Globus pallidus (tissue), 1 donor: ENCODE measurements around the gene KIFC1.

ENCODE experiments used
- DNase-seq: peaks from one replicate; pipeline ENCODE4 v3.0.0-alpha.2; 2015; ENCODE audit warnings: low spot score

KIFC1 gene

GRCh38 chr6:33411632-33412005, 20.0 kb downstream of the KIFC1 start:
- DNase-seq = no peak

GRCh38 chr6:33412140-33413009, 20.8 kb downstream of the KIFC1 start:
- DNase-seq = no peak

GRCh38 chr6:33413241-33414120, 21.9 kb downstream of the KIFC1 start:
- DNase-seq = no peak

- no peak for DNase-seq
Measured at GRCh38 chr6:33414592-33415271, 23.1 kb downstream of the KIFC1 start.

- no peak for DNase-seq
Measured at GRCh38 chr6:33415831-33416230, 24.2 kb downstream of the KIFC1 start.

GRCh38 chr6:33416386-33417127, 24.9 kb downstream of the KIFC1 start:
- no peak for DNase-seq

GRCh38 chr6:33417128-33417902, 25.7 kb downstream of the KIFC1 start:
- no peak for DNase-seq

GRCh38 chr6:33417903-33418689, 26.5 kb downstream of the KIFC1 start, which contains the start of gene CUTA:
Gene CUTA, minus strand, starts transcription at chr6:33418107. Its CDS starts 107 bp downstream, at chr6:33418000.
- DNase-seq = peak; percentile 100

- DNase-seq = no peak
Measured at GRCh38 chr6:33418690-33419291, 27.2 kb downstream of the KIFC1 start.

GRCh38 chr6:33419580-33420490, 28.2 kb downstream of the KIFC1 start, which contains the start of gene SYNGAP1:
Gene SYNGAP1, plus strand, starts transcription at chr6:33420065. Its CDS starts 200 bp downstream, at chr6:33420265.
- no peak for DNase-seq

GRCh38 chr6:33420491-33421343, 29.1 kb downstream of the KIFC1 start:
- no peak for DNase-seq

- DNase-seq = no peak
Measured at GRCh38 chr6:33421344-33421643, 29.7 kb downstream of the KIFC1 start.

- no peak for DNase-seq
Measured at GRCh38 chr6:33423777-33424176, 32.2 kb downstream of the KIFC1 start.

- no peak for DNase-seq
Measured at GRCh38 chr6:33424855-33425667, 33.4 kb downstream of the KIFC1 start.

- DNase-seq = peak; percentile 82
Measured at GRCh38 chr6:33425668-33426577, 34.3 kb downstream of the KIFC1 start.
